CD4-positive, alpha-beta T cell treated with Interleukin-4 for 4 hours (primary cell): ENCODE results near the gene GPD1.
A peak's percentile ranks its signal among the peaks of the same experiment; 100 is the strongest.

Experiments used
- DNase-seq: peaks from one replicate; pipeline ENCODE4 v3.0.0-alpha.2; 2020

GPD1 gene

DNA sequence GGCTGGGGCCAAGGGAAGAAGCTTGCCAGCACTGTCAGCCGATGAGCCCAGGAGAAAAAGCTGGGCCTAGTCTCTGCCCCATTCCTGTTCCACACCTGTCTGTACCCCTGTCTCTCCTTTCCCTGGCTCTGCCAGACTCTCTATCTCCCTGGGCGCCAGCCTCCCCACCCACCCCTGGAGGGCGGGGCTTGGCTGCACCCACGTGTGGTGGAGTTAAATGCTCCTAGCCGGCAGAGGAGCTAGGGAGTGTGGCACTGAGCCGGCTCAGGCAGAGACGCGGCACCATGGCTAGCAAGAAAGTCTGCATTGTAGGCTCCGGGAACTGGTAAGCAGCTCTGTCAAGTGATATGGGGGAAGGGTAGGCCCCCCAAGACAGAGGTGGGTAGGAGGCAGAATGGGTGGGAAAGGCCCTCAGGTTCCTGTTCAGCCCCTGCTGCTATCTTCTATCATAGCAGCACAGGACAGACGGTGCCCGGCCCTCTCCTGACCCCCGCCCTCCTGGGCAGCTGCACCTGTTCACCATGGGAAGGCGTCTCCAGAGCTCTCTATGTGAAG lies at the start of gene GPD1:
GPD1 (plus strand) TSS at position 242 of the 555 bp plus-strand sequence; CDS start at position 285, 43 bp downstream.
- no peak for DNase-seq

DNA sequence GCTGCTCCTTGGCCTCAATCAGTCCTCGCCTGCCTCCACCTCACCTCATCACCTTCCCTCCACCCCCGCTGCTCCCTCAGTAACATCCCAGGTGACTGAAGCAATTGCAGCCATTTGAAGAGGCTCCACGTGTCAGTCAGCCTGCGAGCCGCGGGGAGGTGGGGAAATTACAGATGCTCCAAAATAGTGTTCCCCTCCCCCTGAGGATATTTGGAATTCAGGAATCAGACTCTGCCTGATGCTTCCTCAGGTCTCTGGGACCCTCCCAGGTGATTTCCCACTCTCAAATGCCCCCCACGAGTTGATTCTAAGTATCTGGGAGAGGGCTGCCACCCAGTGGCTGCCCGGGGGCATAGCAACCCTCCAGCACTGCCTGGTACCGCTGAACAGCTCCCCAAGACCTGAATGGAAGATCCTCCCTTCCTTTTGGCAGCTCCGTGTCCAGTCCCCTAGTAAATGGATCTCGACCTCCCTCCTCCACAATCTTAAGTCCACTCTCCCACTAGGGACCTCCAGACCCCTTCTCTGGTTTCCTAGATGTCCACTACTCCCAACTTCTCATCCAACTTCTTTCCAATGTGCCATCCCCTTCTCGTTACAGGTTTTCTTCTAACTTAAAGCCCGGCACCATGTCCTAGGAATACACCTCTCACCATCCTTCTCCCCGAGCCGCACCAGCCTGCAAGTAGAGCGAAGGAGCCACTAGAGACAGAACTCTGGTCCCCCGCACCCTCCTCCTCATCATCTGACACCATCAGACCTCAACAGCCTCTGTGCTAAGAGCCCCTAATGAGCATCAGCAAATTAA lies 47.8 kb upstream of the GPD1 start:
- peak; percentile 51 for DNase-seq

DNA sequence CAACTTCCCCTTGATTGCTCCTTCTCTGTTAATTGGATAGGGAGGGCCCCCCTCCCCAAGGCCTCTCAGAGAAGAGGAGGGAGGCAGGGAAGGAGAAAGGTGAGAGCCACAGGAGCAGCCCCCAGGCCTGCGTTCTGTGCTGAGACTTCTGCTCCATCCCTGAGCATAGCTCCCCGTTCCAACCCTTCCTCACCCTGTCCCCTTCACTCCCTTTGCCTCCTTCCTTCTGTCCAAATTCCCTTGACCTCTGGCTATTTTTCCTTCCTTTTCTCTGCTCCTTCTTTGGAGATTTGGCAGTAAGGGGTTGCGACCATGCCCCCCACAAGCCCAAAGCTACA lies 47.2 kb upstream of the GPD1 start:
- no peak for DNase-seq

DNA sequence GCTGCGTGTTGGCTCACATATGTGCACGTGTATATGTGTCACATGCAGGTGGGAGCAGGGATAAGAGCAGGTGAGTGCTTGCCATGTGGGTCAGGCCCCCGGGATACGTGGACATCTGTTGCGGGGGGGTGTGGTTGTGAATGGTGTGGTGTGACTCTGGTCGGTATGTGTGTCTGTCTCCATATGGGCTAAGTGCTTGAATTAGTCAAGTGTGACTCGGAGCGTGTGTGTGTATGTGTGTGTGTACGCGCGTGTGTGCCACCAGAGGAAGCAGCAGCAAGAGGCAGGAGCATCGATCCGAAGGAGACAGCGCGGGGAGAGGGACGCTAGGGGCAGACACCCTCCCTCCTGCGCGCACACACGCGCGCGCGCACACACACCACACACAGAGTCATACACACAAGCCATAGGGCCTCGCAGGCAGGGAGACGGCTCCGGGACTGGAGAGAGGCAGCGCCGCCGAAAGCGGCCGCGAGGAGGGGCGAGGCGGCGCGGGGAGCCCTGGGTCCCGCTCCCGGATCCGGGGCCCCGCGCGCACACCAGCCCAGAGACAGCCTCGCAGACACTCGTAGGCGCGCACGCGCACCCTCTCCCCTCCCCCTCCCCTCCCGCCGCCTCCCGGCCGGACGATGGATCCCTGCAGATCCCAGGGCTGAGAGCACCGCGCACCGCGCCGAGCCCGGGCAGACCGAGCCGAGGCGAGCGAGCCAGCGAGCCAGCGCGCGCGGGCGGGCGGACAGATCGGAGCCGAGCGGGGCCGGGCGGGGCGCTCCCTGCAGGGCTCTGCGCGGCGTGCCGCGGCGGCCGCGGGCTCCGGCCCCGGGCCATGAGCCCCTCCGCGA lies 46.6 kb upstream of the GPD1 start, which contains the start of gene ASIC1:
ASIC1 (plus strand) TSS at position 597 of the 842 bp plus-strand sequence. CDS start 1,171 bp downstream, outside the sequence.
- DNase-seq: peak; percentile 20

GRCh38 chr12:50057896-50058670 lies 45.7 kb upstream of the GPD1 start:
- no peak for DNase-seq

DNA sequence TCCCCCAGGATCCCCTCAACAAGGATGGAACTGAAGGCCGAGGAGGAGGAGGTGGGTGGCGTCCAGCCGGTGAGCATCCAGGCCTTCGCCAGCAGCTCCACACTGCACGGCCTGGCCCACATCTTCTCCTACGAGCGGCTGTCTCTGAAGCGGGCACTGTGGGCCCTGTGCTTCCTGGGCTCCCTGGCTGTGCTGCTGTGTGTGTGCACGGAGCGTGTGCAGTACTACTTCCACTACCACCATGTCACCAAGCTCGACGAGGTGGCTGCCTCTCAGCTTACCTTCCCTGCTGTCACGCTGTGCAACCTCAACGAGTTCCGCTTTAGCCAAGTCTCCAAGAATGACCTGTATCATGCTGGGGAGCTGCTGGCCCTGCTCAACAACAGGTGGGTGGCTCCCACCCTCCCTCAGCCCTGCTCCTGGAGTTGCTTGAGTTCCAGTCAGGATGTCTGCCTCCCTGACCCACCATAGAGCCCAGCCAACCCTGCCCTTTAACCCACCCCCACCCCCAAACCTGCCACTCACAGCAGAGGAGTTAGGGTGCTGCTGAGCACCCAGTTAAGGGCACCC lies 45.0 kb upstream of the GPD1 start:
- DNase-seq: no peak

- DNase-seq: peak; percentile 48
These were observed 44.2 kb upstream of the GPD1 start for GRCh38 chr12:50059440-50060119.

DNA sequence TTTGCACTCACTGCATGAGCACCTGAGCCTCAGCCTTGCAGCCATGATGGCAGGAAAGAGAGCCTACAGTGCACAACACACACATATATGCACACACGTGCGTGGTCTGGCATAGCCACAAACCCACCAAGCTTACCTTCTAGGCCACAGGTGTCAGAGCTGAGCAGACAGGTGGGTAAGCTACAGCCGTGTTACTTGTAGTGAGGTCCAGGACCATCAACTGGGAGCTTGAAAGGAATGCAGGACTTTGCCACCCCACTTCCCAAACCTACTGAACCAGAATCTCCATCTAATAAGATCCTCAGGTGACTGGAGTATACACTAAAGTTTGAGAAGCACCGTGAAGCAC lies 43.7 kb upstream of the GPD1 start:
- no peak for DNase-seq

GRCh38 chr12:50061171-50061570 lies 42.6 kb upstream of the GPD1 start:
- DNase-seq: no peak

DNA sequence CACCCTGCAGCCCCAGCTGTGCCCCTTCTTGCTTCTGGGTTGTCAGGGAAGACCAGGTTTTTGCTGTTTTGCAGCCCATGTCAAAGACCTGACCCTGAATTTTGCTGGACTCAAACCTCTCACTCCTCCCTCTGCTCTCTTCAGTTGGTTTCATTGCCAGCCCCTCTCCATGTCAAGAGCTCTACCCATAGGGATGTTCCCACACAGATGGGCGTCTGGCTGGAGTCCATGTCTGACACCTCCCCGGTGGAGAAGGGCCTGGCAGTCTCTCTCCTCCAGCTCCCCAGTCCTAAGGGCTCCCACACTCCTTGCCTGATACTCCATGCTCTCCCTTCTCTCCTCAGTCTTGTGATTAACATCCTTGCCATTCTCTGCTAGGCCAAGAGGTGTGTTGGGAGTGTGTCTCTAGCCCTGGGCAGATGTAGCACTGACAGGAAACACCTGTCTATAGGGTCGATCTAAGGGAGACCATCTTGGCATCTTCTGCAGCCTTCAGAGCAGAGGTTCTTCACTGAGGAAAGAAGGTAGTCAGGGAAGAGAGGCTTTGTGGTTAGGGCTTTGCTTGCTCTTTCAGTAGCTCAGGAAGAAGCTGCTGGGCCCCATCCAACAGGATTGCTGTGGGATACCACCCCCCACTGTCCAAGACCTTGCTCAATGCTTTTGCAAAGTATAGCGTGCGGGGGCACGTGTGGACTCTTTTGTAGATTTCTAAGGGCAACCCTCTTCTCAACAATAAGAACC lies 41.7 kb upstream of the GPD1 start:
- no peak for DNase-seq

DNA sequence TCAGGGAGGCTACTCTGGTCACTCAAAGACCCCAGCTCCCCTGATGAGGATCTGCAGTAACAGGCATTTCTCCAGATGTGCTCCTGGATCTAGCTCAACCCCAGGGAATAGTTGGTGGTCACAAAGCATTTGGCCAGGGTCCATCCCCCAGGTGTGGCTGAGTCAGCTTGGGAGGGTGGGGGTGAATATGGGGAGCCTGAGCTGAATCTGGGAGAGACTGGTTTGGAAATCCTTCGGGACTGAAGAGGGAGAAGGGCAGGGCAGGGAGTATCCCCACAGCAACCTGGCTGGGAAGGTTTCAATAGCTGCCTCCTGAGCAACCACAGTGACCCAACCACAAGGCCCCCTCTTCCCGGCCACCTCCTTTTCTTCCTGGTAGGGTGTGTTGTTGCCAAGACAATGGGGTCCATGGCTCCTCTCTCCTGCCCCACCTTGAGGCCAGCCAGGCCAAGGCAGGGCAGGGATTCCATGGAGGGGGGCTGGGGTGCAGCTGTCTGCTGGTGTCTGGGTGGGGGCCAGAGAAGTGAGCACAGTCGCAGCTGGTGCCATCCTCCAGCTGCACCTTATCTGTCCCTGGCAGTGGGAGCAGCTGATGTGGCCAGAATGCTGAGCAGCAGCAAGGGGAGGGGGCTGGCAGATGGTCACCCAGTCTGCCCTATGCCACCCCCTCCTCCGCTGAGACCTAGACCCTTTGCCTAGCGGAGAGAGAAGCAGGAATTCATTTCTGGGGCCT lies 40.9 kb upstream of the GPD1 start:
- DNase-seq: no peak

GRCh38 chr12:50065726-50066310 lies 38.0 kb upstream of the GPD1 start:
- no peak for DNase-seq

DNA sequence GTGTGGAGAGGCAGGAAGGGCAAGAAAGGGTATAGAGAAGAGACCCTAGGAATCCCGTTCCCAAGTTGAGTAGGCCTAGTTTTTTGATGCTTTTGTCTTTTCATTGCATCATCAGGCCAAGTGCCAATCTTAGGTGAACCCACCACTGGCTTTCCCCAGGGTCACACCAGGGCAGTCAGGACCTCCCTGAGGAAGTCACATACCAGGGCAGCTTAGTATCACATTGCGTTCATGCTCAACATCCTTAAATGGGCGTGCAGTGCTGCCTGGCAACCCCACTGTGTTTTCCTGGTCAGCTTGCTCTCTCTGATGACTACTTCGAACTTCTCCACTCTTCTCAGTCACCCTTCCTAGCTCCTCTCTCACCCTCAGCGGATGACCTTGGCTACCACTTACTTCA lies 37.4 kb upstream of the GPD1 start:
- DNase-seq: no peak

GRCh38 chr12:50069069-50069468 lies 34.7 kb upstream of the GPD1 start:
- no peak for DNase-seq

- DNase-seq: no peak
These were observed 34.3 kb upstream of the GPD1 start for GRCh38 chr12:50069539-50069938.

- DNase-seq: peak; percentile 61
These were observed 33.3 kb upstream of the GPD1 start for GRCh38 chr12:50070314-50071060.

- DNase-seq: no peak
These were observed 31.5 kb upstream of the GPD1 start for GRCh38 chr12:50072198-50072907.

DNA sequence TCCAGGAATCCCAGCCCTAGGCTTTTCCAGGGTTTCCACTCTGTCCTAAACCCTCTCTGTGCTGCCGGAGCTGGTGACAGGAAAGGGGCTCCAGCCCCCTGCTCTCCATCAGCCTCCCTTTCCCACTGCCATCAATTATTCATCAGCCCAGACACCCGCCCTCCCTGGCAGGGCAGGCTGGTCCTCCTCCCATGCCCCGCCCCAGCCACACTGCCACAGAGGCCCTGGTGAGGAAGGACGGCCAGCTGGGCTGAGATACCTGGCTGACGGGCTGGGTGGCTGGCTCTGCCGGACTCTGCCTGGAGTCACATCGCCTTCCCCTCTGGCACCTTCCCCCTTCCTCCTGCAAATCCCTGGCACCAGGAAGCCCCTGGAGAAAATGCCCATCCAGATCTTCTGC lies 30.6 kb upstream of the GPD1 start:
- DNase-seq: no peak

- DNase-seq: no peak
These were observed 30.1 kb upstream of the GPD1 start for GRCh38 chr12:50073712-50074111.
